ENCODE measurements around the gene CALB2. TPM values are rescaled to one million over a fixed set of nuclear protein-coding genes. Genes with fewer than 3 reads are reported as not detected.

The CALB2 gene
- total RNA-seq, 1 experiment from 2014 or later = 1.6 TPM

DNA sequence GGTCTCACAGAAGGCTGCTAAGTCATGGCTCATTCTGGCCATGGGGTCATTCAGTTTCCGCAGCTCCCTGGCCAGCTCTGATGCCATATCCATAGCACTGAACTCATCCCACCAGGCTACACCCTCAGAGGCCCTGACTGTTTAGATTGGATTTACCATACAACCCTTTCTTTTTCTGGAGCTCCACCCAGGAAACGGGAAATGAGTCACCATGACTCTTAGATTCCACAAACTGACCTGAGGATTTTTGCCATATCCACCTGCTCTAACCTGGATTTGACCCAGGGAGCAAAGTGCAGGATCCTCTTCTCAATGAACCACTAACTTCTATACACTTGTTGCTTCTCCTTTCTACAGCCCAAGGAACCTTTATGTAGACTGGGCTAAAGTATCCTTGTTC is 20.3 kb upstream of the CALB2 start:
- ChIA-PET CTCF (interaction anchor here (1.2 to 3.2 kb wide), 2 partner anchors 27 to 74 kb away, joined by 4 to 10 read pairs; no protein-coding TSS in a partner anchor), POLR2A (no interaction called here)
- Mint-ChIP-seq H3K9me3 (peaks cover 13% of the 10 kb centered on the region), H3K4me3 (no peak overlapping the region), H3K27ac (no peak overlapping the region), H3K27me3 (ENCODE audit: low read depth) (peaks cover 4% of the 10 kb centered on the region), H3K36me3 (no peaks in the 10 kb centered on the region), H3K4me1 (no peaks in the 10 kb centered on the region)
- DNase-seq (ENCODE audit: low spot score) (no peak), ATAC-seq (no peak)
- TF ChIP-seq GRHL2 (CRISPR knock-in tag; IDR thresholded peaks at IDR 0.05; ENCODE audit: insufficient replicate concordance, severe bottlenecking) = no peak
- TF ChIP-seq GABPB1 (CRISPR knock-in tag; IDR thresholded peaks at IDR 0.05) = peak; percentile 76; the same call in 1 of the 2 replicates
- TF ChIP-seq, protein P1, sequence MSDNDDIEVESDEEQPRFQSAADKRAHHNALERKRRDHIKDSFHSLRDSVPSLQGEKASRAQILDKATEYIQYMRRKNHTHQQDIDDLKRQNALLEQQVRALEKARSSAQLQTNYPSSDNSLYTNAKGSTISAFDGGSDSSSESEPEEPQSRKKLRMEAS (CRISPR knock-in tag; IDR thresholded peaks at IDR 0.05) = no peak
- TF ChIP-seq ETV6 (CRISPR knock-in tag; IDR thresholded peaks at IDR 0.05) = no peak
- TF ChIP-seq, protein P2, sequence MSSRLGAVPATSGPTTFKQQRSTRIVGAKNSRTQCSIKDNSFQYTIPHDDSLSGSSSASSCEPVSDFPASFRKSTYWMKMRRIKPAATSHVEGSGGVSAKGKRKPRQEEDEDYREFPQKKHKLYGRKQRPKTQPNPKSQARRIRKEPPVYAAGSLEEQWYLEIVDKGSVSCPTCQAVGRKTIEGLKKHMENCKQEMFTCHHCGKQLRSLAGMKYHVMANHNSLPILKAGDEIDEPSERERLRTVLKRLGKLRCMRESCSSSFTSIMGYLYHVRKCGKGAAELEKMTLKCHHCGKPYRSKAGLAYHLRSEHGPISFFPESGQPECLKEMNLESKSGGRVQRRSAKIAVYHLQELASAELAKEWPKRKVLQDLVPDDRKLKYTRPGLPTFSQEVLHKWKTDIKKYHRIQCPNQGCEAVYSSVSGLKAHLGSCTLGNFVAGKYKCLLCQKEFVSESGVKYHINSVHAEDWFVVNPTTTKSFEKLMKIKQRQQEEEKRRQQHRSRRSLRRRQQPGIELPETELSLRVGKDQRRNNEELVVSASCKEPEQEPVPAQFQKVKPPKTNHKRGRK (CRISPR knock-in tag; IDR thresholded peaks at IDR 0.05; ENCODE audit: borderline replicate concordance) = no peak

DNA sequence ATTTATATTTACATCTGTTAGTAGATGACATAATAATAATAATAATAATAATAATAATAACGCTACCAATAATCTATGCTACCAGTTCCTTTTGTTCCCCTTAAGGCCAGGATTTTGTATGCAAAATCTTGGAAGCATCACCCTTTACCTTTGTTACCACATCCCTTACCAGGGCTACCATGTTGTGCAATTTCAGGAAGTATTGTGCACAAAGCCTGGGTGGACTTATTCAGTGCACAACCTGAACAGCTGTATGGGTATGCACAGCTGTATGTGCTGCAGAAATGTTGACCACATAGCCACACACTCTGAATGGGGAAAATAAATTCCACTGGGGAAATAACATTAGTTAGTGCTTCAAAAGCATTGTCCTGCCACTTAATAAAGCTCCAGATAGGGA is 19.9 kb upstream of the CALB2 start:
- H3K4me3 Mint-ChIP-seq = no peak overlapping the region
- peaks cover 4% of the 10 kb centered on the region for H3K27me3 Mint-ChIP-seq (ENCODE audit: low read depth)
- DNase-seq (ENCODE audit: low spot score) (no peak), ATAC-seq (no peak)
- CTCF ChIA-PET = interaction anchor here (1.2 to 3.2 kb wide), 2 partner anchors 27 to 74 kb away, joined by 4 to 10 read pairs; no protein-coding TSS in a partner anchor
- H3K9me3 Mint-ChIP-seq = peaks cover 13% of the 10 kb centered on the region
- H3K27ac Mint-ChIP-seq = no peak overlapping the region
- POLR2A ChIA-PET = no interaction called here
- no peaks in the 10 kb centered on the region for H3K4me1 Mint-ChIP-seq
- TF ChIP-seq HMGA2 (CRISPR knock-in tag; IDR thresholded peaks at IDR 0.05) (peak; percentile 37), ZNF671 (CRISPR knock-in tag; IDR thresholded peaks at IDR 0.05) (no peak)
- H3K36me3 Mint-ChIP-seq = no peaks in the 10 kb centered on the region

DNA sequence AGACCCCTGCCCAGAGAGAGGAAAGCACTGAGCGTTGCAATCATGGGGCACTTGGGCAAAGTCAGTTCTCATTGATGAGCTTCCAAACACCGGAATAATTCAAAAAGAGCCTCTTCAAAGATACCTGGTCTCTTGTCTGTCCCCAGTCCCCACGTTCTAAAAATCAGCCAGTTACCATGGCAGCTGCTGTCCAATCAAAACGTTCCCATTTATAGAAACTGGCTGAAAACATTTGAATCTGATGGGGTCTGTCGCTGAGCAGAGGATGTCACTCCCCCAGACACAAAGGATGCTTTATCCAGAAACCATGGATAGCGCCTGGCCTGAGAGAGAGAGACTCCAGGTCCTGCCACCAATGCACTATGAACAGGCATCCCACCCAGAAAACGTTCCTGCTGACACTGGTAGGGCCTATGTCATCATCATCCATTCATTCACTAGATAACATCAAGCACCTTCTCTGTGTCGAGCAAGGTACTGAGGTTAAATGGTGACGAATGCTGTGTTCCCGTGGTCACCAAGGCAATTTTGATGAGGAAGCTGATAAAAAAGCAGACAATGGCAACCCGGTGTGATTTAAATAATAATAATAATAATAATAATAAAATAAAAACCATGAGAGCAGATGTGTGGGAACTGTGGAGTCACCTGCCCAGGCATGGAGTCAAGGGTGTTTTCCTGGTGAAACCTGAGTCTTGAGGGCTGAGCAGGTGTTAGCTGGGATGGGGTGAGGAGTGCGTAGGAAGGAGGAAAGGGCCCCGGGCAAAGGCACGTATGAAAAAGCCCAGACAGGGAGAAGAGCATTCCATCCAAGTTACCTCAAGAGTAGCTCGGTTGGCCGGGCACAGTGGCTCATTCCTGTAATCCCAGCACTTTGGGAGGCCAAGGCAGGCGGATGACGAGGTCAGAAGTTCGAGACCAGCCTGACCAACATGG is 19.0 kb upstream of the CALB2 start:
- Mint-ChIP-seq H3K4me3 (no peak overlapping the region), H3K27ac (no peak overlapping the region), H3K4me1 (peaks cover 2% of the 10 kb centered on the region; the same call in 1 of the 2 replicates), H3K27me3 (ENCODE audit: low read depth) (peaks cover 4% of the 10 kb centered on the region), H3K36me3 (no peaks in the 10 kb centered on the region), H3K9me3 (peaks cover 13% of the 10 kb centered on the region)
- DNase-seq (ENCODE audit: low spot score) (no peak), ATAC-seq (no peak)
- TF ChIP-seq ATF1 (CRISPR knock-in tag; IDR thresholded peaks at IDR 0.05) = no peak
- TF ChIP-seq, protein P3, sequence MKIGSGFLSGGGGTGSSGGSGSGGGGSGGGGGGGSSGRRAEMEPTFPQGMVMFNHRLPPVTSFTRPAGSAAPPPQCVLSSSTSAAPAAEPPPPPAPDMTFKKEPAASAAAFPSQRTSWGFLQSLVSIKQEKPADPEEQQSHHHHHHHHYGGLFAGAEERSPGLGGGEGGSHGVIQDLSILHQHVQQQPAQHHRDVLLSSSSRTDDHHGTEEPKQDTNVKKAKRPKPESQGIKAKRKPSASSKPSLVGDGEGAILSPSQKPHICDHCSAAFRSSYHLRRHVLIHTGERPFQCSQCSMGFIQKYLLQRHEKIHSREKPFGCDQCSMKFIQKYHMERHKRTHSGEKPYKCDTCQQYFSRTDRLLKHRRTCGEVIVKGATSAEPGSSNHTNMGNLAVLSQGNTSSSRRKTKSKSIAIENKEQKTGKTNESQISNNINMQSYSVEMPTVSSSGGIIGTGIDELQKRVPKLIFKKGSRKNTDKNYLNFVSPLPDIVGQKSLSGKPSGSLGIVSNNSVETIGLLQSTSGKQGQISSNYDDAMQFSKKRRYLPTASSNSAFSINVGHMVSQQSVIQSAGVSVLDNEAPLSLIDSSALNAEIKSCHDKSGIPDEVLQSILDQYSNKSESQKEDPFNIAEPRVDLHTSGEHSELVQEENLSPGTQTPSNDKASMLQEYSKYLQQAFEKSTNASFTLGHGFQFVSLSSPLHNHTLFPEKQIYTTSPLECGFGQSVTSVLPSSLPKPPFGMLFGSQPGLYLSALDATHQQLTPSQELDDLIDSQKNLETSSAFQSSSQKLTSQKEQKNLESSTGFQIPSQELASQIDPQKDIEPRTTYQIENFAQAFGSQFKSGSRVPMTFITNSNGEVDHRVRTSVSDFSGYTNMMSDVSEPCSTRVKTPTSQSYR (CRISPR knock-in tag; IDR thresholded peaks at IDR 0.05) = no peak
- TF ChIP-seq, protein P4, sequence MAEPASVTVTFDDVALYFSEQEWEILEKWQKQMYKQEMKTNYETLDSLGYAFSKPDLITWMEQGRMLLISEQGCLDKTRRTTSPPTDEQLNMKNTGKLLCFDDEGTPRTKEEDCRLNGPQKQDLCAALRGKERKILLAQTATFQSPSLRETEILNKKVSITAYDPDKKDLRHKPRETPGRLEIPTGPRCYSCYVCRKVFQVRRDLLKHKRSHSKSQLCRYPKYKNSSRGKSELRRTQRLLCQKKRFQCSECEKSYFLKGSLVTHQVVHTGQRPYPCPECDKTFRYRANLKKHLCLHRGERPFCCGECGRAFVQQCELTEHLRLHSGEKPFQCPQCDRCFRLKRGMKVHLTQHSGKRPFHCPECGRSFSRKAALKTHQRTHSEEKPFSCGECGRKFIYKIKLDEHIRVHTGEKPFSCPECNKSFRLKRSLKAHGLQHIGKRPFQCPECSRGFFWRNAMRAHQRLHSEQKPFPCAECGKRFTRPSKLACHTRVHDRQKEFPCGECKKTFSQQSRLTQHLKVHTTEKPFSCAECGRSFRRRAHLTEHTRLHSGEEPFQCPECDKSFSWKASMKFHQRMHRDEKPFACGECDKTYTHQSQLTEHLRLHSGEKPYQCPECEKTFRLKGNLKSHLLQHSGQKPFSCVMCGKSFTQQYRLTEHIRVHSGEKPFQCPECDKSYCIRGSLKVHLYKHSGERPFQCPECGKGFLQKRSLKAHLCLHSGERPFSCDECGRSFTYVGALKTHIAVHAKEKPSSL (CRISPR knock-in tag; conservative IDR thresholded peaks at IDR 0.05) = no peak
- no peak for TF ChIP-seq EMX1 (CRISPR knock-in tag; IDR thresholded peaks at IDR 0.05)
- no peak for TF ChIP-seq IRF2 (CRISPR knock-in tag; IDR thresholded peaks at IDR 0.05; ENCODE audit: borderline replicate concordance, low read depth)
- no peak for TF ChIP-seq ZNF219 (CRISPR knock-in tag; IDR thresholded peaks at IDR 0.05; ENCODE audit: borderline replicate concordance)
- TF ChIP-seq, protein P5, sequence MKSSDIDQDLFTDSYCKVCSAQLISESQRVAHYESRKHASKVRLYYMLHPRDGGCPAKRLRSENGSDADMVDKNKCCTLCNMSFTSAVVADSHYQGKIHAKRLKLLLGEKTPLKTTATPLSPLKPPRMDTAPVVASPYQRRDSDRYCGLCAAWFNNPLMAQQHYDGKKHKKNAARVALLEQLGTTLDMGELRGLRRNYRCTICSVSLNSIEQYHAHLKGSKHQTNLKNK (CRISPR knock-in tag; IDR thresholded peaks at IDR 0.05) = no peak
- TF ChIP-seq ZNF396 (CRISPR knock-in tag; IDR thresholded peaks at IDR 0.05; ENCODE audit: borderline replicate concordance) = no peak
- POLR2A ChIA-PET = no interaction called here
- CTCF ChIA-PET = interaction anchor here (1.0 to 3.2 kb wide), 5 partner anchors 18 to 73 kb away, joined by 3 to 10 read pairs (median 4); no protein-coding TSS in a partner anchor

Data from WTC11 (cell line).